ENCODE results near the gene TRMT5.

Gene TRMT5

DNA sequence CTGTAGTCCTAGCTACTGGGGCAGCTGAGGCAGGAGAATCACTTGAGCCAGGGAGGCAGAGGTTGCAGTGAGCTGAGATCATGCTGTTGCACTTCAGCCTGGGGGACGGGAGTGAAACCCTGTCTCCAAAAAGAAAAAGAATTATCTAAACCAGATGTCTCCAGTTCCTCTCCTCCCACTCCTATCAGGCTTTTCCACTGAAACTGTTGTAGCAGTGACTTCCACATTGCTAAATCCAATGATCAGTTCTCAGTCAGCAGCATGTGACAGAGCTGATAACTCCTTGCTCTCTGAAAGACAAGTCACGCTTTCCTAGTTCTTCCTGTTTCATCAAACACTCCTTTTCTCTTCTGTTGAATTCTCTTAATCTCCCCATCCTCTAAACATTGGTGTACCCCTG lies 8.7 kb upstream of the TRMT5 start:
- Histone ChIP-seq H3K9ac (ENCODE audit: low read depth, low read length, poor library complexity) (no peak overlapping the region), H2AFZ (ENCODE audit: low read length) (no peak overlapping the region), H3K27me3 (ENCODE audit: control insufficient read depth in 3 of 3, insufficient read depth in 3 of 3, low read depth in 1 of 3, low read length in 3 of 3) (no peaks in the 10 kb centered on the region), H3K27ac (replicated peaks; ENCODE audit: low read length) (no peak overlapping the region), H2BK12ac (ENCODE audit: low read length) (no peak overlapping the region), H3K36me3 (replicated peaks in 1 of 2; ENCODE audit: control insufficient read depth in 2 of 2, insufficient read depth in 2 of 2, low read length in 2 of 2) (peaks cover 5 to 47% of the 10 kb centered on the region in 2 donors), H3K4me1 (ENCODE audit: control insufficient read depth in 2 of 2, insufficient read depth in 1 of 2, low read depth in 1 of 2, low read length in 2 of 2) (no peaks in the 10 kb centered on the region), H3K9me3 (replicated peaks in 1 of 2; ENCODE audit: control insufficient read depth in 2 of 2, insufficient read depth in 1 of 2, low read depth in 1 of 2, low read length in 2 of 2) (no peaks in the 10 kb centered on the region), H3K79me1 (ENCODE audit: low read depth, low read length) (no peaks in the 10 kb centered on the region), H4K8ac (ENCODE audit: low read depth, low read length) (no peak overlapping the region), H2AK5ac (ENCODE audit: low read depth, low read length) (no peak overlapping the region), H3K4me2 (ENCODE audit: insufficient read depth, low read length, poor library complexity, severe bottlenecking) (no peak overlapping the region), H3K23ac (ENCODE audit: low read depth, low read length, poor library complexity) (no peak overlapping the region), H3K14ac (ENCODE audit: low read length) (no peak overlapping the region), H4K91ac (ENCODE audit: low read depth, low read length, poor library complexity) (no peak overlapping the region), H2BK15ac (ENCODE audit: low read length) (no peak overlapping the region), H2BK5ac (ENCODE audit: low read length) (no peak overlapping the region), H3K4ac (ENCODE audit: low read length) (no peak overlapping the region), H3K4me3 (ENCODE audit: low read length in 2 of 2) (no peak overlapping the region), H2BK120ac (ENCODE audit: low read depth, low read length) (no peak overlapping the region), H3K18ac (ENCODE audit: low read length) (no peak overlapping the region)
- DNase-seq (ENCODE audit: low spot score): no peak
- WGBS, 2 donors (ENCODE audit: extremely low coverage in 2 of 2, insufficient read length in 2 of 2, insufficient replicate concordance in 1 of 2): no CpG with 5 or more reads among the region's 2 CpGs

DNA sequence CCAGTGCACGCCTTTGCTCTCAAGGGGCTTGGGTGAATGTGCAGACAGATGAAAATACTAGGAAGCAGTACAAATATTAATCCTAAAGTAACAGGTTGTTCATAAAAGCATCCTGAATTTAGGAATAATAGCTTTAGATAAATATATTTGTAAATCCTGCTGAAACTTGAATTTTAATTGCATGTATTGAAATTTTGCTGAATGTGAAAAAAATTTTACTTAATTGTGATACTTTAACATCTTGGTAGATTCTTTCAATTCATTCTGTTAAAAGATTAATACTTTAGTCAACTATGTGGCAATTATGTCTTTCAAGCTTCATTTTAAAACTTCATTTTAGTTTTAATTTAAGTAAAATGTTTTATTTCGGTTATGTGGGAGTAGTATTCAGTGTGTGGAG lies 5.6 kb upstream of the TRMT5 start:
- H4K8ac ChIP-seq (ENCODE audit: low read depth, low read length): no peak overlapping the region
- no peak overlapping the region for H3K27ac ChIP-seq (replicated peaks; ENCODE audit: low read length)
- no peak overlapping the region for H4K91ac ChIP-seq (ENCODE audit: low read depth, low read length, poor library complexity)
- H3K4me1 ChIP-seq (ENCODE audit: control insufficient read depth in 2 of 2, insufficient read depth in 1 of 2, low read depth in 1 of 2, low read length in 2 of 2): peaks cover 0 to 3% of the 10 kb centered on the region in 2 donors
- no peak overlapping the region for H3K18ac ChIP-seq (ENCODE audit: low read length)
- no peak overlapping the region for H2BK120ac ChIP-seq (ENCODE audit: low read depth, low read length)
- H2BK5ac ChIP-seq (ENCODE audit: low read length): no peak overlapping the region
- no peak overlapping the region for H3K9ac ChIP-seq (ENCODE audit: low read depth, low read length, poor library complexity)
- H3K14ac ChIP-seq (ENCODE audit: low read length): no peak overlapping the region
- no peak overlapping the region for H3K4me2 ChIP-seq (ENCODE audit: insufficient read depth, low read length, poor library complexity, severe bottlenecking)
- no peaks in the 10 kb centered on the region for H3K27me3 ChIP-seq (ENCODE audit: control insufficient read depth in 3 of 3, insufficient read depth in 3 of 3, low read depth in 1 of 3, low read length in 3 of 3)
- no peak overlapping the region for H2AK5ac ChIP-seq (ENCODE audit: low read depth, low read length)
- H3K9me3 ChIP-seq (replicated peaks in 1 of 2; ENCODE audit: control insufficient read depth in 2 of 2, insufficient read depth in 1 of 2, low read depth in 1 of 2, low read length in 2 of 2): no peaks in the 10 kb centered on the region
- no peak for DNase-seq (ENCODE audit: low spot score)
- H3K4ac ChIP-seq (ENCODE audit: low read length): no peak overlapping the region
- no peak overlapping the region for H3K23ac ChIP-seq (ENCODE audit: low read depth, low read length, poor library complexity)
- no peak overlapping the region for H2BK12ac ChIP-seq (ENCODE audit: low read length)
- H3K36me3 ChIP-seq (replicated peaks in 1 of 2; ENCODE audit: control insufficient read depth in 2 of 2, insufficient read depth in 2 of 2, low read length in 2 of 2): peaks cover 5 to 44% of the 10 kb centered on the region in 2 donors
- H3K4me3 ChIP-seq (ENCODE audit: low read length in 2 of 2): no peak overlapping the region
- H3K79me1 ChIP-seq (ENCODE audit: low read depth, low read length): no peaks in the 10 kb centered on the region
- H2BK15ac ChIP-seq (ENCODE audit: low read length): no peak overlapping the region
- H2AFZ ChIP-seq (ENCODE audit: low read length): no peak overlapping the region
- 100% methylated on average over 1 of the region's 2 CpGs; no CpG with 5 or more reads in 1 of the 2 donors for WGBS, 2 donors (ENCODE audit: extremely low coverage in 2 of 2, insufficient read length in 2 of 2, insufficient replicate concordance in 1 of 2)

DNA sequence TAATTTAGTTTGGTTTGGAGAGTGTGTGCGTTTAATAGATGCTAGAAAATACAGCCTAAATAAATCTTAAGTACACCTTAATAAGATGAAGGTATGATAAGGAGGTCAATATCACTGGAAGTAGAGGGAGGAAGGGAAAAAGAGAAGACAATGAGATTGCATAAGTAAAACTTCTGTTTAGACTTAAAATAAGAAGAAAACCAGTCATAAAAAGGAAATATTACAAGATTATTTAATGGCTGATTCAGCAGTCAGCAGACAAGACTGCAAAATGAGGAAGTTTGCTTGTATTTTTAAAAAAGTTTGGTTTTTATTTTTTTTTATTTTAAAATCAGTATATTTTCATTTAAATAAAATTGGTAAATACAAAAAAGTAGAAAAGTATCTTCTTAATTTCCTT lies 3.3 kb upstream of the TRMT5 start:
- Histone ChIP-seq H3K14ac (ENCODE audit: low read length) (no peak overlapping the region), H2BK5ac (ENCODE audit: low read length) (no peak overlapping the region), H2BK12ac (ENCODE audit: low read length) (no peak overlapping the region), H3K27me3 (ENCODE audit: control insufficient read depth in 3 of 3, insufficient read depth in 3 of 3, low read depth in 1 of 3, low read length in 3 of 3) (no peaks in the 10 kb centered on the region), H3K18ac (ENCODE audit: low read length) (no peak overlapping the region), H2BK120ac (ENCODE audit: low read depth, low read length) (no peak overlapping the region), H3K27ac (replicated peaks; ENCODE audit: low read length) (no peak overlapping the region), H3K9me3 (replicated peaks in 1 of 2; ENCODE audit: control insufficient read depth in 2 of 2, insufficient read depth in 1 of 2, low read depth in 1 of 2, low read length in 2 of 2) (no peaks in the 10 kb centered on the region), H3K4me1 (ENCODE audit: control insufficient read depth in 2 of 2, insufficient read depth in 1 of 2, low read depth in 1 of 2, low read length in 2 of 2) (peaks cover 0 to 3% of the 10 kb centered on the region in 2 donors), H4K91ac (ENCODE audit: low read depth, low read length, poor library complexity) (no peak overlapping the region), H2AK5ac (ENCODE audit: low read depth, low read length) (no peak overlapping the region), H3K4me2 (ENCODE audit: insufficient read depth, low read length, poor library complexity, severe bottlenecking) (no peak overlapping the region), H3K4me3 (ENCODE audit: low read length in 2 of 2) (no peak overlapping the region), H3K4ac (ENCODE audit: low read length) (no peak overlapping the region), H2BK15ac (ENCODE audit: low read length) (no peak overlapping the region), H2AFZ (ENCODE audit: low read length) (no peak overlapping the region), H3K23ac (ENCODE audit: low read depth, low read length, poor library complexity) (no peak overlapping the region), H4K8ac (ENCODE audit: low read depth, low read length) (no peak overlapping the region), H3K79me1 (ENCODE audit: low read depth, low read length) (peaks cover 2% of the 10 kb centered on the region), H3K36me3 (replicated peaks in 1 of 2; ENCODE audit: control insufficient read depth in 2 of 2, insufficient read depth in 2 of 2, low read length in 2 of 2) (peaks cover 1 to 34% of the 10 kb centered on the region in 2 donors), H3K9ac (ENCODE audit: low read depth, low read length, poor library complexity) (no peak overlapping the region)
- no CpG with 5 or more reads among the region's 1 CpG for WGBS, 2 donors (ENCODE audit: extremely low coverage in 2 of 2, insufficient read length in 2 of 2, insufficient replicate concordance in 1 of 2)
- no peak for DNase-seq (ENCODE audit: low spot score)

DNA sequence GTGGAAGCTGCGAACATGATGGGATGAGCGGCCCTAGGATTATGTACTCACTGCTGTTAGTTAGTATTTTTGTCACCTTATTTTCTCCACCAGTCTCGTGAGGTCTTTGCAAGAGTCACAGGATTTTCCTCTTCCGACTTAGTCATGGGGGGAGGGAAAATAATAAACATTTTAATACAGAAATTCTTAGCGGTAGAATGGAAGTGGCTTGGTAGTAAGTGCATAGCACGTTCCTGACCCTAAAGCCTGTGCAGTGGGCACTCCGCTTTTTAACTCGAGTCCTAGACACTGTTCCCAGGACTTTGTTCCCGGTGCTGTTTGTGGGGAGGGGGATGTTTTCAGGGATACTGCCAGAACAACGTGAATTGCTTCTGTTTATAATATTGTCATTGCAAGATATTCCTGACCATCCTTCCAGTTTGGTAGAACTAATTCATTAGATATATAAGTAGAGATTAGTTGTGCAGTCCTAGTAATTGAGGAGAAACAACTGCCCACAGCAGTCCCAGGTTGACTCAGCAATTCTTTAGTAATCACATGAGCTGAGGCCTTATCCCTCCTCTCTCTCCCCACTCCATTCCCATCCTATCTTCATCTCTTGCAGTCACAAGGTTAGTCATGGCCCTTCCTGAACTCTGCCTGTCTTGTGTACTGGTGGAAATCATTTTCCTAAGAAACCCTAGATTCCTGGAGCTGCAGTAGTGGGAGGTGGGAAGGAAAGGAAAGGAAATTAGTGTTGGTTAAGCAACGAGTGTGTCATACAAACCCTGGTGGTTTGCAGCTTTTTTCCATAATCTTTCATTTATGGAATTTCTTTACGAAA lies 965 bp upstream of the TRMT5 start:
- DNase-seq (ENCODE audit: low spot score): no peak
- Histone ChIP-seq H2AK5ac (ENCODE audit: low read depth, low read length) (no peak overlapping the region), H3K4me3 (ENCODE audit: low read length in 2 of 2) (peak overlapping the region; percentile 84 to 90), H3K27ac (replicated peaks; ENCODE audit: low read length) (peak overlapping the region; percentile 80), H3K14ac (ENCODE audit: low read length) (no peak overlapping the region), H2BK12ac (ENCODE audit: low read length) (no peak overlapping the region), H3K4me2 (ENCODE audit: insufficient read depth, low read length, poor library complexity, severe bottlenecking) (peak overlapping the region; percentile 58), H3K23ac (ENCODE audit: low read depth, low read length, poor library complexity) (peak overlapping the region; percentile 94), H3K4ac (ENCODE audit: low read length) (no peak overlapping the region), H3K27me3 (ENCODE audit: control insufficient read depth in 3 of 3, insufficient read depth in 3 of 3, low read depth in 1 of 3, low read length in 3 of 3) (no peaks in the 10 kb centered on the region), H2BK120ac (ENCODE audit: low read depth, low read length) (peak overlapping the region; percentile 76), H4K8ac (ENCODE audit: low read depth, low read length) (no peak overlapping the region), H2BK15ac (ENCODE audit: low read length) (no peak overlapping the region), H3K9ac (ENCODE audit: low read depth, low read length, poor library complexity) (peak overlapping the region; percentile 75), H4K91ac (ENCODE audit: low read depth, low read length, poor library complexity) (no peak overlapping the region), H2AFZ (ENCODE audit: low read length) (peak overlapping the region; percentile 93), H3K79me1 (ENCODE audit: low read depth, low read length) (peaks cover 2% of the 10 kb centered on the region), H3K9me3 (replicated peaks in 1 of 2; ENCODE audit: control insufficient read depth in 2 of 2, insufficient read depth in 1 of 2, low read depth in 1 of 2, low read length in 2 of 2) (no peaks in the 10 kb centered on the region), H3K18ac (ENCODE audit: low read length) (no peak overlapping the region), H3K4me1 (ENCODE audit: control insufficient read depth in 2 of 2, insufficient read depth in 1 of 2, low read depth in 1 of 2, low read length in 2 of 2) (peaks cover 0 to 3% of the 10 kb centered on the region in 2 donors), H3K36me3 (replicated peaks in 1 of 2; ENCODE audit: control insufficient read depth in 2 of 2, insufficient read depth in 2 of 2, low read length in 2 of 2) (peaks cover 1 to 41% of the 10 kb centered on the region in 2 donors), H2BK5ac (ENCODE audit: low read length) (no peak overlapping the region)
- no CpG with 5 or more reads among the region's 12 CpGs for WGBS, 2 donors (ENCODE audit: extremely low coverage in 2 of 2, insufficient read length in 2 of 2, insufficient replicate concordance in 1 of 2)

Measured in neuronal stem cell (in vitro differentiated cells).